ENCODE measurements around the gene PTGDR.

The PTGDR gene

GRCh38 chr14:52267501-52268278 lies at the start of gene PTGDR:
Gene PTGDR, plus strand, starts transcription at chr14:52267698. Its CDS starts 117 bp downstream, at chr14:52267815.
- no peak for DNase-seq (ENCODE audit: low read depth)

- DNase-seq (ENCODE audit: low read depth), result no peak
Observed at GRCh38 chr14:52219488-52220084, 47.9 kb upstream of the PTGDR start.

- DNase-seq (ENCODE audit: low read depth), result no peak
Observed at GRCh38 chr14:52220924-52221811, 46.3 kb upstream of the PTGDR start.

- DNase-seq (ENCODE audit: low read depth), result no peak
Observed at GRCh38 chr14:52222901-52223300, 44.6 kb upstream of the PTGDR start.

GRCh38 chr14:52227619-52228222 lies 39.8 kb upstream of the PTGDR start:
- no peak for DNase-seq (ENCODE audit: low read depth)

GRCh38 chr14:52233693-52234092 lies 33.8 kb upstream of the PTGDR start:
- no peak for DNase-seq (ENCODE audit: low read depth)

GRCh38 chr14:52235434-52235833 lies 32.1 kb upstream of the PTGDR start:
- DNase-seq (ENCODE audit: low read depth), result no peak

- no peak for DNase-seq (ENCODE audit: low read depth)
Observed at GRCh38 chr14:52235866-52236510, 31.5 kb upstream of the PTGDR start.

GRCh38 chr14:52238682-52239081 lies 28.8 kb upstream of the PTGDR start:
- DNase-seq (ENCODE audit: low read depth), result no peak

GRCh38 chr14:52240623-52241022 lies 26.9 kb upstream of the PTGDR start:
- no peak for DNase-seq (ENCODE audit: low read depth)

GRCh38 chr14:52241087-52241793 lies 26.3 kb upstream of the PTGDR start:
- DNase-seq (ENCODE audit: low read depth), result peak; percentile 40

- no peak for DNase-seq (ENCODE audit: low read depth)
Observed at GRCh38 chr14:52244328-52244727, 23.2 kb upstream of the PTGDR start.

- DNase-seq (ENCODE audit: low read depth), result no peak
Observed at GRCh38 chr14:52244997-52245396, 22.5 kb upstream of the PTGDR start.

- no peak for DNase-seq (ENCODE audit: low read depth)
Observed at GRCh38 chr14:52248057-52248456, 19.4 kb upstream of the PTGDR start.

- DNase-seq (ENCODE audit: low read depth), result no peak
Observed at GRCh38 chr14:52251724-52252123, 15.8 kb upstream of the PTGDR start.

GRCh38 chr14:52253503-52253902 lies 14.0 kb upstream of the PTGDR start:
- DNase-seq (ENCODE audit: low read depth), result no peak

- DNase-seq (ENCODE audit: low read depth), result no peak
Observed at GRCh38 chr14:52254086-52254485, 13.4 kb upstream of the PTGDR start.

- DNase-seq (ENCODE audit: low read depth), result no peak
Observed at GRCh38 chr14:52258783-52259182, 8.7 kb upstream of the PTGDR start.

GRCh38 chr14:52259434-52259833 lies 8.1 kb upstream of the PTGDR start:
- DNase-seq (ENCODE audit: low read depth), result no peak

- DNase-seq (ENCODE audit: low read depth), result no peak
Observed at GRCh38 chr14:52262600-52262999, 4.9 kb upstream of the PTGDR start.

- DNase-seq (ENCODE audit: low read depth), result no peak
Observed at GRCh38 chr14:52263190-52263589, 4.3 kb upstream of the PTGDR start.
